Fibroblast of lung (primary cell): ENCODE results near the gene CD109. TPM values are rescaled to one million over a fixed set of nuclear protein-coding genes. Genes with fewer than 3 reads are reported as not detected.

Source experiments
- DNase-seq, 2 donors: peaks; one replicate each; pipeline versions ENCODE4 v3.0.0 to v3.0.0-alpha.2; 2010; ENCODE audit warnings: low read depth in 2 of 2
- H2AFZ ChIP-seq: 2 replicates; pipeline ENCODE4 v1.5.1; 2012; ENCODE audit warnings: low read length, control low read depth, inconsistent platforms
- H3K27ac ChIP-seq: 2 replicates; pipeline ENCODE4 v1.5.1; 2011; ENCODE audit warnings: low read length, control low read depth; ENCODE audit not compliant: insufficient read depth
- H3K27me3 ChIP-seq: 2 replicates; pipeline ENCODE4 v1.5.1; 2011; ENCODE audit warnings: mild to moderate bottlenecking, low read length; ENCODE audit not compliant: control insufficient read depth, insufficient read depth
- H3K36me3 ChIP-seq: 2 replicates; pipeline ENCODE4 v1.5.1; 2011; ENCODE audit warnings: low read length; ENCODE audit not compliant: control insufficient read depth, insufficient read depth
- H3K4me1 ChIP-seq: 2 replicates; pipeline ENCODE4 v1.5.1; 2011; ENCODE audit warnings: low read length; ENCODE audit not compliant: control insufficient read depth, insufficient read depth; ENCODE audit errors: extremely low read depth
- H3K4me2 ChIP-seq: 2 replicates; pipeline ENCODE4 v1.5.1; 2011; ENCODE audit warnings: low read length, control low read depth; ENCODE audit not compliant: insufficient read depth; ENCODE audit errors: extremely low read depth
- H3K4me3 ChIP-seq, 4 experiments: fragments of 200-600 bp in 1 of 4; sonication (generic) in 1 of 4; replicated peaks in 1 of 4; 2 replicates each; pipeline ENCODE4 v1.5.1; 2011 to 2016; ENCODE audit warnings: low read length in 4 of 4, low read depth in 3 of 4, mild to moderate bottlenecking in 3 of 4, control low read depth in 2 of 4, inconsistent platforms in 1 of 4, mixed read lengths in 1 of 4; ENCODE audit not compliant: insufficient read depth in 1 of 4; ENCODE audit errors: control extremely low read depth in 1 of 4
- H3K79me2 ChIP-seq: 2 replicates; pipeline ENCODE4 v1.5.1; 2012; ENCODE audit warnings: mild to moderate bottlenecking, low read length, inconsistent platforms; ENCODE audit not compliant: control insufficient read depth, insufficient read depth
- H3K9ac ChIP-seq: 2 replicates; pipeline ENCODE4 v1.5.1; 2011; ENCODE audit warnings: mild to moderate bottlenecking, low read length, control low read depth; ENCODE audit not compliant: insufficient read depth
- H3K9me3 ChIP-seq: 2 replicates; pipeline ENCODE4 v1.5.1; 2012; ENCODE audit warnings: low read depth, low read length; ENCODE audit not compliant: control insufficient read depth, insufficient read depth
- H4K20me1 ChIP-seq: 2 replicates; pipeline ENCODE4 v1.5.1; 2011; ENCODE audit warnings: low read length; ENCODE audit not compliant: control insufficient read depth, insufficient read depth; ENCODE audit errors: extremely low read depth
- EZH2 ChIP-seq: IDR thresholded peaks from 2 replicates; pipeline ENCODE4 v1.5.1; 2012; ENCODE audit warnings: low read length, control low read depth, mild to moderate bottlenecking; ENCODE audit errors: missing control alignments
- polyA plus RNA-seq, 2 donors: library from polyadenylated mRNA; depleted of rRNA in 1 of 2; stranded (reverse) in 1 of 2; unstranded in 1 of 2; fragments of >200 nt; gene quantifications; 2 replicates each; pipeline ENCODE4 v1.2.1, GENCODE V29; 2011 to 2012; ENCODE audit warnings: missing spikeins in 1 of 2
- total RNA-seq: library from RNA; depleted of rRNA; stranded (reverse); fragments of >200 nt; gene quantifications from 2 replicates; pipeline ENCODE4 v1.2.1, GENCODE V29; 2014
- TF ChIP-seq, protein P1 (sequence below), 2 donors: IDR thresholded peaks in 1 of 2; conservative IDR thresholded peaks in 1 of 2; 1 replicate in 1 of 2; 2 replicates in 1 of 2; pipeline ENCODE4 v1.5.1; 2011 to 2012; ENCODE audit warnings: low read length in 2 of 2, control low read depth in 1 of 2, inconsistent platforms in 1 of 2, low read depth in 1 of 2, mild to moderate bottlenecking in 1 of 2

Gene CD109
- total and polyA plus RNA-seq, 2 donors (not counting 1 experiment from before 2014, with no cell fraction given): 48.4 to 51.2 TPM

DNA sequence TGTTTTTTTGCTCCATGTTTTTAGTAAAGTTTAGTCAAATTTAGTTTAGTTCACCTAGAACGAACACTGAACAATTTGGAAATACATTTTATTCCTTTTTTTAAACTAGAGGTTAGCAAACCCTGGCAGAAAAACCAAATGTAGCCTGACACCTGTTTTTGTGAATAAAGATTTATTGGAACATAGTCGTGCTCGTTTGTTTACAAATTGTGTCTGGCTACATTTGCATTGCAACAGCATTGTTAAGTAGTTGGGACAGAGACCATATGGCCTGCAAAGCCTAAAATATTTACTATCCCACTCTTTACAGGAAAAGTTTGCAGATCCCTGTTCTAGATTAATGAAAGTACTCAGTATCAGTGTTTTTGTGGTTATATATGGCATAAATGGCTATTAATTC lies 56.9 kb downstream of the CD109 start:
- H3K79me2 ChIP-seq: no peaks in the 10 kb centered on the region
- H4K20me1 ChIP-seq: no peaks in the 10 kb centered on the region
- H3K9me3 ChIP-seq: no peaks in the 10 kb centered on the region
- no peak overlapping the region for H3K4me3 ChIP-seq
- H2AFZ ChIP-seq: no peak overlapping the region
- no peaks in the 10 kb centered on the region for H3K4me1 ChIP-seq
- no peaks in the 10 kb centered on the region for H3K27me3 ChIP-seq
- peak in 1 of 2 donors; percentile 65 for DNase-seq
- H3K27ac ChIP-seq: no peak overlapping the region
- TF ChIP-seq EZH2: no peak
- TF ChIP-seq, protein P1, sequence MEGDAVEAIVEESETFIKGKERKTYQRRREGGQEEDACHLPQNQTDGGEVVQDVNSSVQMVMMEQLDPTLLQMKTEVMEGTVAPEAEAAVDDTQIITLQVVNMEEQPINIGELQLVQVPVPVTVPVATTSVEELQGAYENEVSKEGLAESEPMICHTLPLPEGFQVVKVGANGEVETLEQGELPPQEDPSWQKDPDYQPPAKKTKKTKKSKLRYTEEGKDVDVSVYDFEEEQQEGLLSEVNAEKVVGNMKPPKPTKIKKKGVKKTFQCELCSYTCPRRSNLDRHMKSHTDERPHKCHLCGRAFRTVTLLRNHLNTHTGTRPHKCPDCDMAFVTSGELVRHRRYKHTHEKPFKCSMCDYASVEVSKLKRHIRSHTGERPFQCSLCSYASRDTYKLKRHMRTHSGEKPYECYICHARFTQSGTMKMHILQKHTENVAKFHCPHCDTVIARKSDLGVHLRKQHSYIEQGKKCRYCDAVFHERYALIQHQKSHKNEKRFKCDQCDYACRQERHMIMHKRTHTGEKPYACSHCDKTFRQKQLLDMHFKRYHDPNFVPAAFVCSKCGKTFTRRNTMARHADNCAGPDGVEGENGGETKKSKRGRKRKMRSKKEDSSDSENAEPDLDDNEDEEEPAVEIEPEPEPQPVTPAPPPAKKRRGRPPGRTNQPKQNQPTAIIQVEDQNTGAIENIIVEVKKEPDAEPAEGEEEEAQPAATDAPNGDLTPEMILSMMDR (conservative IDR thresholded peaks at IDR 0.05 in 1 of 2, IDR thresholded peaks at IDR 0.05 in 1 of 2; ENCODE audit: low read depth in 1 of 2, low read length in 2 of 2): no peak
- H3K9ac ChIP-seq: no peak overlapping the region
- no peak overlapping the region for H3K4me2 ChIP-seq
- H3K36me3 ChIP-seq: no peaks in the 10 kb centered on the region

DNA sequence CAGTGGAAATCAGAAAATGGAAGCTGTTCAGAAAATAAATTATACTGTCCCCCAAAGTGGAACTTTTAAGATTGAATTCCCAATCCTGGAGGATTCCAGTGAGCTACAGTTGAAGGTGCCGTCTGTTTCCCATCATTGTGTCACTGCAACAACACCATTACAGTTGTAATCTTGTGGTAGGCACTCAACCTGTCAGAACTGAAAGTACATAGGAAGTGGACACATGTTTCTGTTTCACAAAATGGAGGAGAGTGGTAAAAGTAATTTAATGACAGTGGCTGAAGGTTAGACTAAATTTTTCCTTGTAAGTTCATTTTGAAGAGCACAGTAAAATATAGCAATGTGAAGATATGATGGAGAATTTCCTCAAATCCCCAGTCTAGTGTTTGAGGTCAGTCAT lies 70.0 kb downstream of the CD109 start:
- no peak overlapping the region for H3K27ac ChIP-seq
- no peak overlapping the region for H3K9ac ChIP-seq
- H3K27me3 ChIP-seq: no peaks in the 10 kb centered on the region
- no peaks in the 10 kb centered on the region for H3K79me2 ChIP-seq
- no peaks in the 10 kb centered on the region for H4K20me1 ChIP-seq
- H3K36me3 ChIP-seq: peaks cover 2% of the 10 kb centered on the region
- TF ChIP-seq, protein P1 (conservative IDR thresholded peaks at IDR 0.05 in 1 of 2, IDR thresholded peaks at IDR 0.05 in 1 of 2; ENCODE audit: low read depth in 1 of 2, low read length in 2 of 2): no peak
- TF ChIP-seq EZH2: no peak
- DNase-seq: no peak
- H2AFZ ChIP-seq: no peak overlapping the region
- no peaks in the 10 kb centered on the region for H3K4me1 ChIP-seq
- no peak overlapping the region for H3K4me2 ChIP-seq
- H3K4me3 ChIP-seq: no peak overlapping the region
- H3K9me3 ChIP-seq: no peaks in the 10 kb centered on the region

DNA sequence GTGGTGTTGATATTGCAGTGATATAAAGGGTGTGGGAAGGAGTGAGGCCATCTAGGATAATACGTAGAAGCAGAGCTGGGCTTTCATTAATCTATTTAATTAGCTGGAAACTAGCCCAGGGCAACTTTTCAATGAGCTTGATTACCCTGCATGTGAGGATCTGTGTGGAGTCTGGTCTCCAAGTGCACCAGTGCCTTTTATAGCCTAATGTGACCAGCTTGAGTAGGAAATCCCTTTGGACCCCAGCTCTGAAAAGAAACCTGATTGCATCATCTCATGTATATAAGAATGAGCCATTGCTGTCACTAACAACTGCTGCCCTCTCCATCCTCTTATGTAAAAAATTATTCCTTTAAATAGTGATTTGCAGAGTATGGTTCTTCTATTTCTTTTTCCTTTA lies 72.6 kb downstream of the CD109 start:
- no peaks in the 10 kb centered on the region for H3K4me1 ChIP-seq

More for the DNA sequence above, 72.6 kb downstream of the CD109 start:
- Histone ChIP-seq H4K20me1 (no peaks in the 10 kb centered on the region), H3K79me2 (no peaks in the 10 kb centered on the region), H3K27me3 (no peaks in the 10 kb centered on the region), H3K9me3 (no peaks in the 10 kb centered on the region), H2AFZ (no peak overlapping the region), H3K9ac (no peak overlapping the region), H3K4me2 (no peak overlapping the region), H3K27ac (no peak overlapping the region), H3K36me3 (peaks cover 2% of the 10 kb centered on the region), H3K4me3 (no peak overlapping the region)
- TF ChIP-seq, protein P1 (conservative IDR thresholded peaks at IDR 0.05 in 1 of 2, IDR thresholded peaks at IDR 0.05 in 1 of 2; ENCODE audit: low read depth in 1 of 2, low read length in 2 of 2): no peak
- no peak for TF ChIP-seq EZH2
- peak in 1 of 2 donors; percentile 30 for DNase-seq
